Measurements from ENCODE around the gene CYP19A1. TPM values are rescaled to one million over a fixed set of nuclear protein-coding genes. Genes with fewer than 3 reads are reported as not detected.

The CYP19A1 gene
- total RNA-seq, 1 donor from 2014 or later: not detected

DNA sequence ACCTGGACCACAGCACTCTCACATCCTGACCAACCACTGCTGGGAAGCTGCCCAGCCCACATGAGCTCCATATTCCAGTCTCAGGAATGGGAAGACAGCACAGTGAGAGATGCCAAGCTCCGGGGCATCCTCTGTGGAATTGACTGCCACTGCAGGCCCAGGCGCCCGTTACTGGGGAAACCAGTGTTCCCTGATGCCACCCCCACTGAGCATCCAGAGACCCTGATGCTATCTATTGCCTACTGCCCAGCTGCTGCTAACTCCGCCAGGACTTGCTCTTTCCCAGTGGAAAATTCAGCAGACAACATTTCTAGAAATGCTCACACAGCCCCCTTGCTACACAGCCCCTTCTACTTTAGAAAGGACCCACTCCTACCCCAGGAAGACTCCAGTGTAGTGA is 57.6 kb downstream of the CYP19A1 start:
- Histone ChIP-seq H3K36me3 (ENCODE audit: control insufficient read depth, insufficient read depth, low read length) (no peaks in the 10 kb centered on the region), H3K27me3 (ENCODE audit: control insufficient read depth, insufficient read depth, low read length) (no peaks in the 10 kb centered on the region), H3K4me3 (ENCODE audit: low read depth, low read length) (no peak overlapping the region)
- DNase-seq (ENCODE audit: low read depth): no peak
- TF ChIP-seq, protein P1, sequence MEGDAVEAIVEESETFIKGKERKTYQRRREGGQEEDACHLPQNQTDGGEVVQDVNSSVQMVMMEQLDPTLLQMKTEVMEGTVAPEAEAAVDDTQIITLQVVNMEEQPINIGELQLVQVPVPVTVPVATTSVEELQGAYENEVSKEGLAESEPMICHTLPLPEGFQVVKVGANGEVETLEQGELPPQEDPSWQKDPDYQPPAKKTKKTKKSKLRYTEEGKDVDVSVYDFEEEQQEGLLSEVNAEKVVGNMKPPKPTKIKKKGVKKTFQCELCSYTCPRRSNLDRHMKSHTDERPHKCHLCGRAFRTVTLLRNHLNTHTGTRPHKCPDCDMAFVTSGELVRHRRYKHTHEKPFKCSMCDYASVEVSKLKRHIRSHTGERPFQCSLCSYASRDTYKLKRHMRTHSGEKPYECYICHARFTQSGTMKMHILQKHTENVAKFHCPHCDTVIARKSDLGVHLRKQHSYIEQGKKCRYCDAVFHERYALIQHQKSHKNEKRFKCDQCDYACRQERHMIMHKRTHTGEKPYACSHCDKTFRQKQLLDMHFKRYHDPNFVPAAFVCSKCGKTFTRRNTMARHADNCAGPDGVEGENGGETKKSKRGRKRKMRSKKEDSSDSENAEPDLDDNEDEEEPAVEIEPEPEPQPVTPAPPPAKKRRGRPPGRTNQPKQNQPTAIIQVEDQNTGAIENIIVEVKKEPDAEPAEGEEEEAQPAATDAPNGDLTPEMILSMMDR (IDR thresholded peaks at IDR 0.05; ENCODE audit: insufficient read depth, low read length, poor library complexity, severe bottlenecking): no peak

DNA sequence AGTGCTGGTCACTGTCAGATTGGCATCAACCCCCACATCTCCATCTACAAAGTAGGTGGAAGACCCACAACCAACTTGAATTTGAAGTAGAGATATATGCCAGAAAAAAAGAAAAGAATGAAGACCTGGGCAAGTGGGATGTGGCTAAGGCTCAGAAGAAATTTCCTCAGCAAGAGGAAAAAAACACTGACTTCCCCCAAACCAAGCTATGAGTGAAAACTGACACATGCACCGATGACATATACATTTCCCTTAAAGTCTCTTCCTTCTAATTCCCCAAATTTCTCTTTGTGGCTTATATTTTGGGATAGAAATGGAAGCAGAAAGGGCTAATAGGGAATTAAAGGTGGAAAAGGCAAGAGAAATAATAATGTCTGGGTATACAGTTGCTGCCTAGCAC is 59.0 kb downstream of the CYP19A1 start:
- TF ChIP-seq, protein P1 (IDR thresholded peaks at IDR 0.05; ENCODE audit: insufficient read depth, low read length, poor library complexity, severe bottlenecking): no peak
- no peaks in the 10 kb centered on the region for H3K27me3 ChIP-seq (ENCODE audit: control insufficient read depth, insufficient read depth, low read length)

DNA sequence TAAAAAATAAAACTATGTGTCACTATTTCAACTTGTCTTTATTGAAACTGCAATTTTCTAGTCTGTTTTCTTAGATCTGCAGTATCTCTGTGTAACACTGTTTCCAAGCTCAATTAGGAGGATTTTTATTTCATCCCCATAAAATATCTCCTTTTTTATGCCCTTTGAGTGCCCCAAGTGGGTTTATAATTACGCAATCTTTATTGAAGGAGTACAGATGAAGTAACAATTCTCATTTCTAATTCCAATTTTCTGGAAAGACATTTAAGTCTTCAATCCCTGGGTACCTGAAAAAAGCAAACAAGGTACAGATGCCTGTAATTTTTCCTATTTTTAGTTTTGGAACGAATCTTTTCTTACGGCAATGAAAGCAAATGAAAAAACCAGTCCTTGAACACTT is 61.3 kb downstream of the CYP19A1 start:
- no peaks in the 10 kb centered on the region for H3K27me3 ChIP-seq (ENCODE audit: control insufficient read depth, insufficient read depth, low read length)

More for the DNA sequence above, 59.0 kb downstream of the CYP19A1 start:
- H3K36me3 ChIP-seq (ENCODE audit: control insufficient read depth, insufficient read depth, low read length): no peaks in the 10 kb centered on the region
- DNase-seq (ENCODE audit: low read depth): no peak
- no peak overlapping the region for H3K4me3 ChIP-seq (ENCODE audit: low read depth, low read length)

DNA sequence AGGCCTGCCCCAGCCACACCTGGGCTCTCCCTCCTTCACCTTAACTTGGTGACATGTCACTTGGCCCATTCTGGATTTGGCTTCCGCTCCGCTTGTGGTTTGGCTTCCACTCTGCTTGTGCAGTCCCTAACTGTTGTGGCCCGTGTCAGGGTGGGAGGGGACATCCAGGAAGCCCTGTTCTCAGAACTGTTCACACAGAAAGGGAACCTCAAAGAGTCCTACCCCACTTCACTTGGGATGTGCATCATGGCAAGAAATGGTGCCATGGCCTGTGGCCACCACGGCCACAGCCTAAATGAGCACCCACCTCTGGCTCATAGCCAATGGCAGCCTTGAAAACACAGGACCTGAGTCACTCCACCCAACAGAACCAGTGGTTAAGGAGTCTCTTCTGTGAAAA is 63.4 kb downstream of the CYP19A1 start:
- Histone ChIP-seq H3K27me3 (ENCODE audit: control insufficient read depth, insufficient read depth, low read length) (no peaks in the 10 kb centered on the region), H3K36me3 (ENCODE audit: control insufficient read depth, insufficient read depth, low read length) (no peaks in the 10 kb centered on the region), H3K4me3 (ENCODE audit: low read depth, low read length) (no peak overlapping the region)
- no peak for DNase-seq (ENCODE audit: low read depth)
- TF ChIP-seq, protein P1 (IDR thresholded peaks at IDR 0.05; ENCODE audit: insufficient read depth, low read length, poor library complexity, severe bottlenecking): no peak

More for the DNA sequence above, 61.3 kb downstream of the CYP19A1 start:
- DNase-seq (ENCODE audit: low read depth): no peak
- Histone ChIP-seq H3K36me3 (ENCODE audit: control insufficient read depth, insufficient read depth, low read length) (no peaks in the 10 kb centered on the region), H3K4me3 (ENCODE audit: low read depth, low read length) (no peak overlapping the region)
- TF ChIP-seq, protein P1 (IDR thresholded peaks at IDR 0.05; ENCODE audit: insufficient read depth, low read length, poor library complexity, severe bottlenecking): no peak

DNA sequence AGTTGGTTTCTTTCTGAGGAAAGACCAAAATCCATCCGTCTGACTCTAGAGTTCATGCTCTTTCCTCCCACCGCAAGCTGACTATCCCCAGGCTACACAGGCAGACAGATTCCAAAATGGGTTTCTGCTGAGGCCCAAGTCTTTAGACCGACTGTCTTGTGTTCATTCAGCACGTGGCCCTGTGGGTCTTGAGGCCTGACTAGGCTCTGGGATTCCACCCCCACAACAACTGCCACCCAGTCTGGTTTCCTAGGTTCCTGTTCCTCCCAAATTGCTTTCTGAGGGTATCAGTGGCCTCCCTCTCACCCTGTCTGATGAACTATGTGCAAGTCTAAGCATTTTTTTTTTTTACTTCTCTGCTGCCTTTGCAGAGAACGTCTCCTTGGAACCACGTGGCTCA is 67.7 kb downstream of the CYP19A1 start:
- TF ChIP-seq, protein P1 (IDR thresholded peaks at IDR 0.05; ENCODE audit: insufficient read depth, low read length, poor library complexity, severe bottlenecking): no peak
- H3K36me3 ChIP-seq (ENCODE audit: control insufficient read depth, insufficient read depth, low read length): no peaks in the 10 kb centered on the region
- DNase-seq (ENCODE audit: low read depth): no peak
- H3K4me3 ChIP-seq (ENCODE audit: low read depth, low read length): no peak overlapping the region
- peaks cover 17% of the 10 kb centered on the region for H3K27me3 ChIP-seq (ENCODE audit: control insufficient read depth, insufficient read depth, low read length)

DNA sequence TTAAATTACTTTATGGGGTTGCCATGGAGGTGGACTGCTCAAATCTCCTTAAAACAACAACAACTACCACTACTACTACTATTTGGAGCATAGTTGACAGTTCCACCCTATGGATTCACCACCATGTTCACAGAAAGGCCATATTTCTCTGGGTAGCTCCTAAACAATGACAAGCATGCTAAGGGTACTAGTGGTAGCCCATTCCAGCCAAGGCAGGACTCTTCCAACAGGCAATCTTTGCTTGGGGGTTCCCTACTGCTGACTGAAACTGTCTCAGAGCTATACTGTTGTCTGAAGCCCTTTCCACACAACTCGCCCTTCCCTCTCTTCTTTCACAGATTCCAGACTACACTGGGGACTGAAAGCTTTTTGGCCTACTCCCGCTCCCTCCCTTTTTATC is 68.9 kb downstream of the CYP19A1 start:
- Histone ChIP-seq H3K27me3 (ENCODE audit: control insufficient read depth, insufficient read depth, low read length) (peaks cover 21% of the 10 kb centered on the region), H3K36me3 (ENCODE audit: control insufficient read depth, insufficient read depth, low read length) (no peaks in the 10 kb centered on the region), H3K4me3 (ENCODE audit: low read depth, low read length) (no peak overlapping the region)
- TF ChIP-seq, protein P1 (IDR thresholded peaks at IDR 0.05; ENCODE audit: insufficient read depth, low read length, poor library complexity, severe bottlenecking): no peak
- DNase-seq (ENCODE audit: low read depth): no peak
